Lower leg skin (tissue), 3 donors: ENCODE results near the gene ACOX3.

Source experiments
- CTCF ChIP-seq, 3 donors: fragments of 450-650 bp; IDR thresholded peaks; one replicate each; pipeline ENCODE4 v1.5.1; 2016; ENCODE audit warnings: antibody characterized with exemption in 3 of 3, mild to moderate bottlenecking in 3 of 3, moderate library complexity in 2 of 3
- POLR2A ChIP-seq, 2 donors: fragments of 450-650 bp; IDR thresholded peaks; one replicate each; pipeline ENCODE4 v1.6.1; 2016 to 2017; ENCODE audit warnings: antibody characterized with exemption in 2 of 2, mild to moderate bottlenecking in 1 of 2, moderate library complexity in 1 of 2

GRCh38 chr4:8405516-8405875 lies 35.0 kb downstream of the ACOX3 start:
- no peak for TF ChIP-seq POLR2A (IDR thresholded peaks at IDR 0.05)
- no peak for TF ChIP-seq CTCF (IDR thresholded peaks at IDR 0.05)
